H9 (cell line): ENCODE measurements around the gene CYP27B1. TPM values are rescaled to one million over a fixed set of nuclear protein-coding genes. Genes with fewer than 3 reads are reported as not detected.
A peak's percentile ranks its signal among the peaks of the same experiment; 100 is the strongest.

Source experiments
- DNase-seq: peaks from one replicate; pipeline ENCODE4 v3.0.0-alpha.2; 2017
- H2AFZ ChIP-seq: one replicate; pipeline ENCODE4 v1.6.1; 2013; ENCODE audit warnings: mild to moderate bottlenecking, low read length, control low read depth, moderate library complexity
- H2AK5ac ChIP-seq: 2 replicates; pipeline ENCODE4 v1.6.1; 2013; ENCODE audit warnings: low read length, control low read depth, mixed read lengths; ENCODE audit not compliant: insufficient read length
- H2BK120ac ChIP-seq: one replicate; pipeline ENCODE4 v1.6.1; 2013; ENCODE audit warnings: low read depth, mild to moderate bottlenecking, low read length, control low read depth, inconsistent platforms; ENCODE audit not compliant: poor library complexity, severe bottlenecking
- H2BK12ac ChIP-seq: 2 replicates; pipeline ENCODE4 v1.6.1; 2013; ENCODE audit warnings: low read length, control low read depth, mixed read lengths, low read depth; ENCODE audit not compliant: insufficient read length
- H2BK15ac ChIP-seq: 2 replicates; pipeline ENCODE4 v1.6.1; 2013; ENCODE audit warnings: low read depth, low read length, control low read depth
- H2BK20ac ChIP-seq: one replicate; pipeline ENCODE4 v1.6.1; 2013; ENCODE audit warnings: low read depth, mild to moderate bottlenecking, low read length, control low read depth, inconsistent platforms; ENCODE audit not compliant: poor library complexity, severe bottlenecking
- H2BK5ac ChIP-seq: 2 replicates; pipeline ENCODE4 v1.6.1; 2013; ENCODE audit warnings: low read length, control low read depth, mixed read lengths; ENCODE audit not compliant: insufficient read length
- H3K14ac ChIP-seq: 2 replicates; pipeline ENCODE4 v1.6.1; 2013; ENCODE audit warnings: low read length, control low read depth; ENCODE audit not compliant: insufficient read depth
- H3K18ac ChIP-seq: 2 replicates; pipeline ENCODE4 v1.6.1; 2013; ENCODE audit warnings: low read depth, mild to moderate bottlenecking, mixed read lengths, low read length, control low read depth; ENCODE audit not compliant: insufficient read length
- H3K23ac ChIP-seq: 2 replicates; pipeline ENCODE4 v1.6.1; 2013; ENCODE audit warnings: low read length, control low read depth, mixed read lengths, low read depth; ENCODE audit not compliant: insufficient read length
- H3K23me2 ChIP-seq: 2 replicates; pipeline ENCODE4 v1.6.1; 2013; ENCODE audit warnings: low read depth, mild to moderate bottlenecking, mixed read lengths, low read length, control low read depth; ENCODE audit not compliant: insufficient read length, poor library complexity, severe bottlenecking
- H3K27ac ChIP-seq: 2 replicates; pipeline ENCODE4 v1.5.1; 2013; ENCODE audit warnings: low read length, control low read depth, mixed read lengths, low read depth; ENCODE audit not compliant: insufficient read length
- H3K27me3 ChIP-seq: 2 replicates; pipeline ENCODE4 v1.6.1; 2013; ENCODE audit warnings: low read length, control low read depth, inconsistent platforms; ENCODE audit not compliant: insufficient read depth
- H3K4ac ChIP-seq: 2 replicates; pipeline ENCODE4 v1.6.1; 2013; ENCODE audit warnings: low read depth, mild to moderate bottlenecking, control low read depth, inconsistent platforms, low read length, moderate library complexity
- H3K4me1 ChIP-seq: 2 replicates; pipeline ENCODE4 v1.6.1; 2013; ENCODE audit warnings: low read length, control low read depth, inconsistent platforms; ENCODE audit not compliant: insufficient read depth
- H3K4me2 ChIP-seq: 2 replicates; pipeline ENCODE4 v1.6.1; 2013; ENCODE audit warnings: low read length, control low read depth, mixed read lengths; ENCODE audit not compliant: insufficient read length, insufficient read depth
- H3K56ac ChIP-seq: 2 replicates; pipeline ENCODE4 v1.6.1; 2013; ENCODE audit warnings: low read depth, mild to moderate bottlenecking, mixed read lengths, low read length, control low read depth; ENCODE audit not compliant: insufficient read length
- H3K79me1 ChIP-seq: 2 replicates; pipeline ENCODE4 v1.6.1; 2013; ENCODE audit warnings: low read depth, mild to moderate bottlenecking, moderate library complexity, low read length, control low read depth, inconsistent platforms; ENCODE audit not compliant: insufficient read depth, poor library complexity, severe bottlenecking
- H3K79me2 ChIP-seq: 2 replicates; pipeline ENCODE4 v1.6.1; 2013; ENCODE audit warnings: low read length, control low read depth, inconsistent platforms; ENCODE audit not compliant: insufficient read depth
- H3K9ac ChIP-seq: 2 replicates; pipeline ENCODE4 v1.6.1; 2013; ENCODE audit warnings: low read length, control low read depth, mixed read lengths; ENCODE audit not compliant: insufficient read length; ENCODE audit errors: extremely low read depth
- H3K9me3 ChIP-seq: one replicate; pipeline ENCODE4 v1.6.1; 2013; ENCODE audit warnings: low read depth, low read length, inconsistent platforms; ENCODE audit not compliant: control insufficient read depth
- H3T11ph ChIP-seq: one replicate; pipeline ENCODE4 v1.6.1; 2013; ENCODE audit warnings: mild to moderate bottlenecking, low read length, control low read depth, inconsistent platforms
- H4K20me1 ChIP-seq: one replicate; pipeline ENCODE4 v1.6.1; 2013; ENCODE audit not compliant: control insufficient read depth, insufficient read length, insufficient read depth
- H4K5ac ChIP-seq: 2 replicates; pipeline ENCODE4 v1.6.1; 2013; ENCODE audit warnings: low read depth, mild to moderate bottlenecking, mixed read lengths, low read length, control low read depth; ENCODE audit not compliant: insufficient read length
- H4K8ac ChIP-seq: replicated peaks from 2 replicates; pipeline ENCODE4 v1.6.1; 2013; ENCODE audit warnings: low read length, control low read depth, mixed read lengths, low read depth; ENCODE audit not compliant: insufficient read length
- H4K91ac ChIP-seq: 2 replicates; pipeline ENCODE4 v1.6.1; 2013; ENCODE audit warnings: low read depth, mild to moderate bottlenecking, moderate library complexity, mixed read lengths, low read length, control low read depth; ENCODE audit not compliant: insufficient read length
- H3K27ac Mint-ChIP-seq, 3 experiments: 2 replicates in 2 of 3; 3 replicates in 1 of 3; pipeline ENCODE4 v1.8.0; 2020 to 2021; ENCODE audit warnings: mixed read lengths in 3 of 3, mild to moderate bottlenecking in 1 of 3, moderate library complexity in 1 of 3
- H3K27me3 Mint-ChIP-seq: 2 replicates; pipeline ENCODE4 v1.8.0; 2021; ENCODE audit warnings: low read depth, mild to moderate bottlenecking, moderate library complexity, mixed read lengths
- H3K36me3 Mint-ChIP-seq, 3 experiments: 2 replicates in 2 of 3; 3 replicates in 1 of 3; pipeline ENCODE4 v1.8.0; 2020 to 2021; ENCODE audit warnings: low read depth in 3 of 3, mixed read lengths in 3 of 3; ENCODE audit not compliant: insufficient read depth in 1 of 3
- H3K4me1 Mint-ChIP-seq, 2 experiments: 2 replicates each; pipeline ENCODE4 v1.8.0; 2020; ENCODE audit warnings: mixed read lengths in 2 of 2
- H3K4me3 Mint-ChIP-seq, 2 experiments: 2 replicates in 1 of 2; 3 replicates in 1 of 2; pipeline ENCODE4 v1.8.0; 2020 to 2021; ENCODE audit warnings: mild to moderate bottlenecking in 2 of 2, mixed read lengths in 2 of 2, moderate library complexity in 1 of 2
- H3K9me3 Mint-ChIP-seq, 2 experiments: 2 replicates in 1 of 2; 3 replicates in 1 of 2; pipeline ENCODE4 v1.8.0; 2020; ENCODE audit warnings: mild to moderate bottlenecking in 2 of 2, mixed read lengths in 2 of 2, moderate library complexity in 1 of 2
- CTCF ChIP-seq: fragments of 200-600 bp; sonication (generic); conservative IDR thresholded peaks from 3 replicates; pipeline ENCODE4 v1.8.0; 2021; ENCODE audit warnings: antibody characterized with exemption, mild to moderate bottlenecking
- WGBS: extraction: QIAGEN DNeasy Blood & Tissue Kit; methylation state at CpG from one replicate; pipeline ENCODE4 v1.1.7; 2013; ENCODE audit warnings: missing lambda C conversion rate, low lambda C conversion rate, mixed read lengths; ENCODE audit not compliant: insufficient read length; ENCODE audit errors: extremely low coverage; 5-methylcytosine and 5-hydroxymethylcytosine counted together
- total RNA-seq: library from RNA; stranded (reverse); gene quantifications from 2 replicates; pipeline ENCODE4 v1.2.1, GENCODE V29; 2021

The CYP27B1 gene
- total RNA-seq, 1 experiment from 2014 or later, result 6.1 TPM

DNA sequence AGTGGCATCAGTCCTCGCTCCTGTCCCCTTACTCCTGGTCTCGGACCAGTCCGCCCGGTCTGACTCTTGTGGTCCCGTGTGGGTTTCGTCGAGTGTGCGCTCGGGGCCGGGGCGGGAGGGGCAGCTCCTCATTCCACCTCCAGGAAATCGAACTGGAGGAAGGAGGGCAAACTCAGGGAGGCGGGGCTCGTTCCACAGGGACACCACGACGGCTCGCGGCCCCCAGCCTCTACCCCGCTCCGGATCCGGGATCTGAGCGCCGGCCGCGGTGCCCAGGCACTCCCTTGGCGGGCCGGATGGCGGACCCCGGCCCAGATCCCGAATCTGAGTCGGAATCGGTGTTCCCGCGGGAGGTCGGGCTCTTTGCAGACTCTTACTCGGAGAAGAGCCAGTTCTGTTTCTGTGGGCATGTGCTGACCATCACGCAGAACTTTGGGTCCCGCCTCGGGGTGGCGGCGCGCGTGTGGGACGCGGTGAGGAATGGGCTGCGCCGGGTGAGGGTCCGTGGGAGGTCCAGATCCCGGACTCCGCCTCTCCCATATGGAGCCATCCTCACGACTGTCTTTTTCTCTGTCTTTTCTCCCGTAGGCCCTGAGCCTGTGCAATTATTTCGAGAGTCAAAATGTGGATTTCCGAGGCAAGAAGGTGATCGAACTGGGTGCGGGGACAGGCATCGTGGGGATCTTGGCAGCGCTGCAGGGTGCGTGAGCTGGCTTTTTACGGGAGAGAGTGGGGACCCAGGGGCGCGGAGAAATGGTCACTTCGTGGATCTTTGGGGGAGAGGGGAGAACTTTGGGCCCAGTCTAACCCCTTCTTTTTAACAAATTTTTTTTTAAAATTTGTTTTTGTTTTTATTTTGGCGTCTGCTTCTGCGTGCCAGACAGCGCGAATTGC lies 5.8 kb upstream of the CYP27B1 start, which contains the start of gene EEF1AKMT3:
TSS of gene EEF1AKMT3 (plus strand) at position 186 of the 894 bp plus-strand sequence. CDS start at position 297, 111 bp downstream.
- Histone ChIP-seq H2BK5ac (no peak within 1 kb of the TSS), H2AK5ac (no peak within 1 kb of the TSS), H2BK12ac (no peak within 1 kb of the TSS), H3T11ph (peak within 1 kb of the TSS; percentile 56), H3K9ac (peak within 1 kb of the TSS; percentile 94), H2BK20ac (no peak within 1 kb of the TSS), H4K91ac (no peak within 1 kb of the TSS), H3K23ac (no peak within 1 kb of the TSS), H3K23me2 (peaks cover 8% of the 10 kb centered on the region), H3K18ac (peak within 1 kb of the TSS; percentile 97), H3K14ac (peak within 1 kb of the TSS; percentile 98), H3K4ac (no peak within 1 kb of the TSS), H2AFZ (peak within 1 kb of the TSS; percentile 72), H3K27ac (peak within 1 kb of the TSS; percentile 17), H3K79me2 (no peaks in the 10 kb centered on the region), H2BK15ac (no peak within 1 kb of the TSS), H3K27me3 (no peaks in the 10 kb centered on the region), H3K4me1 (no peaks in the 10 kb centered on the region), H4K5ac (no peak within 1 kb of the TSS), H3K4me2 (peak within 1 kb of the TSS; percentile 44), H3K9me3 (no peaks in the 10 kb centered on the region), H4K20me1 (no peaks in the 10 kb centered on the region), H2BK120ac (no peak within 1 kb of the TSS), H4K8ac (no peak within 1 kb of the TSS), H3K56ac (no peak within 1 kb of the TSS), H3K79me1 (no peaks in the 10 kb centered on the region)
- DNase-seq, result no peak
- no peak for TF ChIP-seq CTCF
- Mint-ChIP-seq H3K4me3 (peak within 1 kb of the TSS; percentile 98 to 99), H3K27ac (peak within 1 kb of the TSS; percentile 100), H3K27me3 (peaks cover 7% of the 10 kb centered on the region; the same call in 1 of the 2 replicates), H3K36me3 (peaks cover 20 to 42% (median 31%) of the 10 kb centered on the region in 3 experiments), H3K9me3 (no peaks in the 10 kb centered on the region), H3K4me1 (peaks cover 7 to 13% of the 10 kb centered on the region in 2 experiments; a peak in 3 of 4 replicates)
- WGBS, result no CpG with 5 or more reads among the region's 67 CpGs
